IMR-90 (cell line): ENCODE data around the gene NLRX1. TPM values are rescaled to one million over a fixed set of nuclear protein-coding genes. Genes with fewer than 3 reads are reported as not detected.

ENCODE experiments used
- ELK1 ChIP-seq: fragments of 150-350 bp; IDR thresholded peaks from 2 replicates; pipeline ENCODE4 v1.6.1; 2016; ENCODE audit warnings: low read depth, mild to moderate bottlenecking, low read length, moderate library complexity, borderline replicate concordance
- MAFK ChIP-seq: IDR thresholded peaks from 2 replicates; pipeline ENCODE4 v1.6.1; 2012; ENCODE audit warnings: low read depth, low read length, improper control_type of control experiment
- POLR2A ChIP-seq: IDR thresholded peaks from 2 replicates; pipeline ENCODE4 v1.6.1; 2012; ENCODE audit warnings: mild to moderate bottlenecking, low read depth, low read length
- RFX5 ChIP-seq: IDR thresholded peaks from 2 replicates; pipeline ENCODE4 v1.8.0; 2012; ENCODE audit warnings: low read depth, mild to moderate bottlenecking, low read length, moderate library complexity
- polyA plus RNA-seq, 3 experiments: library from polyadenylated mRNA; depleted of rRNA; stranded (reverse); fragments of >200 nt; gene quantifications; 2 replicates each; pipeline ENCODE4 v1.2.3, GENCODE V29; 2012; ENCODE audit warnings: low replicate concordance in 1 of 3
- total RNA-seq: library from RNA; depleted of rRNA; stranded (reverse); fragments of >200 nt; gene quantifications from 2 replicates; pipeline ENCODE4 v1.2.3, GENCODE V29; 2012

NLRX1 gene
- total and polyA plus RNA-seq, 2 of the 4 experiments (the other 2 are of a cell fraction) = 3.0 to 4.9 TPM

- TF ChIP-seq ELK1 (no peak), RFX5 (no peak), MAFK (no peak), POLR2A (no peak)
Measured at GRCh38 chr11:119206511-119207414, 38.2 kb downstream of the NLRX1 start (continued).
